ENCODE results near the gene PCCA. TPM values are rescaled to one million over a fixed set of nuclear protein-coding genes. Genes with fewer than 3 reads are reported as not detected.

The PCCA gene
- total RNA-seq, 1 donor from 2014 or later: 229 TPM

GRCh38 chr13:100290165-100290801 lies 201.4 kb downstream of the PCCA start:
- H3K27ac ChIP-seq (ENCODE audit: low read depth, low read length): no peak overlapping the region
- H3K4me1 ChIP-seq (ENCODE audit: control insufficient read depth in 3 of 3, insufficient read depth in 3 of 3, low read length in 3 of 3): no peaks in the 10 kb centered on the region
- peaks cover 0 to 3% (median 0%) of the 10 kb centered on the region in 3 donors for H3K36me3 ChIP-seq (ENCODE audit: control insufficient read depth in 3 of 3, insufficient read depth in 3 of 3, low read length in 3 of 3)
- H3K9me3 ChIP-seq (ENCODE audit: control insufficient read depth in 3 of 3, low read length in 3 of 3): no peaks in the 10 kb centered on the region
- no peaks in the 10 kb centered on the region for H3K27me3 ChIP-seq (ENCODE audit: control insufficient read depth in 3 of 3, insufficient read depth in 3 of 3, low read length in 3 of 3)
- no peak overlapping the region for H3K9ac ChIP-seq (ENCODE audit: low read depth in 1 of 3, low read length in 3 of 3)
- H3K4me3 ChIP-seq (ENCODE audit: low read length in 3 of 3): no peak overlapping the region

GRCh38 chr13:100291624-100292023 lies 202.7 kb downstream of the PCCA start:
- Histone ChIP-seq H3K27me3 (ENCODE audit: control insufficient read depth in 3 of 3, insufficient read depth in 3 of 3, low read length in 3 of 3) (no peaks in the 10 kb centered on the region), H3K4me3 (ENCODE audit: low read length in 3 of 3) (no peak overlapping the region), H3K9ac (ENCODE audit: low read depth in 1 of 3, low read length in 3 of 3) (no peak overlapping the region), H3K27ac (ENCODE audit: low read depth, low read length) (no peak overlapping the region), H3K9me3 (ENCODE audit: control insufficient read depth in 3 of 3, low read length in 3 of 3) (no peaks in the 10 kb centered on the region), H3K36me3 (ENCODE audit: control insufficient read depth in 3 of 3, insufficient read depth in 3 of 3, low read length in 3 of 3) (peaks cover 0 to 3% (median 0%) of the 10 kb centered on the region in 3 donors), H3K4me1 (ENCODE audit: control insufficient read depth in 3 of 3, insufficient read depth in 3 of 3, low read length in 3 of 3) (no peaks in the 10 kb centered on the region)

- no peak overlapping the region for H3K9ac ChIP-seq (ENCODE audit: low read depth in 1 of 3, low read length in 3 of 3)
- H3K4me1 ChIP-seq (ENCODE audit: control insufficient read depth in 3 of 3, insufficient read depth in 3 of 3, low read length in 3 of 3): no peaks in the 10 kb centered on the region
- no peak overlapping the region for H3K4me3 ChIP-seq (ENCODE audit: low read length in 3 of 3)
- H3K9me3 ChIP-seq (ENCODE audit: control insufficient read depth in 3 of 3, low read length in 3 of 3): no peaks in the 10 kb centered on the region
- H3K36me3 ChIP-seq (ENCODE audit: control insufficient read depth in 3 of 3, insufficient read depth in 3 of 3, low read length in 3 of 3): no peaks in the 10 kb centered on the region
- H3K27me3 ChIP-seq (ENCODE audit: control insufficient read depth in 3 of 3, insufficient read depth in 3 of 3, low read length in 3 of 3): no peaks in the 10 kb centered on the region
- no peak overlapping the region for H3K27ac ChIP-seq (ENCODE audit: low read depth, low read length)
Observed at GRCh38 chr13:100297413-100297812, 208.5 kb downstream of the PCCA start.

GRCh38 chr13:100298116-100298681 lies 209.3 kb downstream of the PCCA start:
- Histone ChIP-seq H3K4me1 (ENCODE audit: control insufficient read depth in 3 of 3, insufficient read depth in 3 of 3, low read length in 3 of 3) (no peaks in the 10 kb centered on the region), H3K9me3 (ENCODE audit: control insufficient read depth in 3 of 3, low read length in 3 of 3) (no peaks in the 10 kb centered on the region), H3K9ac (ENCODE audit: low read depth in 1 of 3, low read length in 3 of 3) (no peak overlapping the region), H3K27ac (ENCODE audit: low read depth, low read length) (no peak overlapping the region), H3K36me3 (ENCODE audit: control insufficient read depth in 3 of 3, insufficient read depth in 3 of 3, low read length in 3 of 3) (no peaks in the 10 kb centered on the region), H3K27me3 (ENCODE audit: control insufficient read depth in 3 of 3, insufficient read depth in 3 of 3, low read length in 3 of 3) (no peaks in the 10 kb centered on the region), H3K4me3 (ENCODE audit: low read length in 3 of 3) (no peak overlapping the region)

GRCh38 chr13:100298691-100299090 lies 209.8 kb downstream of the PCCA start:
- no peaks in the 10 kb centered on the region for H3K27me3 ChIP-seq (ENCODE audit: control insufficient read depth in 3 of 3, insufficient read depth in 3 of 3, low read length in 3 of 3)
- H3K4me3 ChIP-seq (ENCODE audit: low read length in 3 of 3): no peak overlapping the region
- H3K9ac ChIP-seq (ENCODE audit: low read depth in 1 of 3, low read length in 3 of 3): no peak overlapping the region
- H3K4me1 ChIP-seq (ENCODE audit: control insufficient read depth in 3 of 3, insufficient read depth in 3 of 3, low read length in 3 of 3): no peaks in the 10 kb centered on the region
- H3K36me3 ChIP-seq (ENCODE audit: control insufficient read depth in 3 of 3, insufficient read depth in 3 of 3, low read length in 3 of 3): no peaks in the 10 kb centered on the region
- H3K9me3 ChIP-seq (ENCODE audit: control insufficient read depth in 3 of 3, low read length in 3 of 3): no peaks in the 10 kb centered on the region
- H3K27ac ChIP-seq (ENCODE audit: low read depth, low read length): no peak overlapping the region

- Histone ChIP-seq H3K4me1 (ENCODE audit: control insufficient read depth in 3 of 3, insufficient read depth in 3 of 3, low read length in 3 of 3) (no peaks in the 10 kb centered on the region), H3K27ac (ENCODE audit: low read depth, low read length) (no peak overlapping the region), H3K36me3 (ENCODE audit: control insufficient read depth in 3 of 3, insufficient read depth in 3 of 3, low read length in 3 of 3) (no peaks in the 10 kb centered on the region), H3K4me3 (ENCODE audit: low read length in 3 of 3) (no peak overlapping the region), H3K9me3 (ENCODE audit: control insufficient read depth in 3 of 3, low read length in 3 of 3) (no peaks in the 10 kb centered on the region), H3K9ac (ENCODE audit: low read depth in 1 of 3, low read length in 3 of 3) (no peak overlapping the region), H3K27me3 (ENCODE audit: control insufficient read depth in 3 of 3, insufficient read depth in 3 of 3, low read length in 3 of 3) (no peaks in the 10 kb centered on the region)
Observed at GRCh38 chr13:100300243-100300642, 211.3 kb downstream of the PCCA start.

GRCh38 chr13:100300708-100301107 lies 211.8 kb downstream of the PCCA start:
- Histone ChIP-seq H3K27me3 (ENCODE audit: control insufficient read depth in 3 of 3, insufficient read depth in 3 of 3, low read length in 3 of 3) (no peaks in the 10 kb centered on the region), H3K36me3 (ENCODE audit: control insufficient read depth in 3 of 3, insufficient read depth in 3 of 3, low read length in 3 of 3) (no peaks in the 10 kb centered on the region), H3K9me3 (ENCODE audit: control insufficient read depth in 3 of 3, low read length in 3 of 3) (no peaks in the 10 kb centered on the region), H3K4me1 (ENCODE audit: control insufficient read depth in 3 of 3, insufficient read depth in 3 of 3, low read length in 3 of 3) (no peaks in the 10 kb centered on the region), H3K4me3 (ENCODE audit: low read length in 3 of 3) (no peak overlapping the region), H3K27ac (ENCODE audit: low read depth, low read length) (no peak overlapping the region), H3K9ac (ENCODE audit: low read depth in 1 of 3, low read length in 3 of 3) (no peak overlapping the region)

- Histone ChIP-seq H3K9me3 (ENCODE audit: control insufficient read depth in 3 of 3, low read length in 3 of 3) (no peaks in the 10 kb centered on the region), H3K27ac (ENCODE audit: low read depth, low read length) (no peak overlapping the region), H3K4me1 (ENCODE audit: control insufficient read depth in 3 of 3, insufficient read depth in 3 of 3, low read length in 3 of 3) (no peaks in the 10 kb centered on the region), H3K36me3 (ENCODE audit: control insufficient read depth in 3 of 3, insufficient read depth in 3 of 3, low read length in 3 of 3) (no peaks in the 10 kb centered on the region), H3K27me3 (ENCODE audit: control insufficient read depth in 3 of 3, insufficient read depth in 3 of 3, low read length in 3 of 3) (no peaks in the 10 kb centered on the region), H3K9ac (ENCODE audit: low read depth in 1 of 3, low read length in 3 of 3) (no peak overlapping the region), H3K4me3 (ENCODE audit: low read length in 3 of 3) (no peak overlapping the region)
Observed at GRCh38 chr13:100301418-100301817, 212.5 kb downstream of the PCCA start.

GRCh38 chr13:100302391-100302790 lies 213.5 kb downstream of the PCCA start:
- no peaks in the 10 kb centered on the region for H3K9me3 ChIP-seq (ENCODE audit: control insufficient read depth in 3 of 3, low read length in 3 of 3)
- H3K9ac ChIP-seq (ENCODE audit: low read depth in 1 of 3, low read length in 3 of 3): no peak overlapping the region
- H3K4me3 ChIP-seq (ENCODE audit: low read length in 3 of 3): no peak overlapping the region
- no peaks in the 10 kb centered on the region for H3K4me1 ChIP-seq (ENCODE audit: control insufficient read depth in 3 of 3, insufficient read depth in 3 of 3, low read length in 3 of 3)
- H3K27ac ChIP-seq (ENCODE audit: low read depth, low read length): no peak overlapping the region
- H3K27me3 ChIP-seq (ENCODE audit: control insufficient read depth in 3 of 3, insufficient read depth in 3 of 3, low read length in 3 of 3): no peaks in the 10 kb centered on the region
- H3K36me3 ChIP-seq (ENCODE audit: control insufficient read depth in 3 of 3, insufficient read depth in 3 of 3, low read length in 3 of 3): no peaks in the 10 kb centered on the region

GRCh38 chr13:100304229-100304628 lies 215.3 kb downstream of the PCCA start:
- Histone ChIP-seq H3K27ac (ENCODE audit: low read depth, low read length) (no peak overlapping the region), H3K4me3 (ENCODE audit: low read length in 3 of 3) (no peak overlapping the region), H3K9ac (ENCODE audit: low read depth in 1 of 3, low read length in 3 of 3) (no peak overlapping the region), H3K36me3 (ENCODE audit: control insufficient read depth in 3 of 3, insufficient read depth in 3 of 3, low read length in 3 of 3) (no peaks in the 10 kb centered on the region), H3K4me1 (ENCODE audit: control insufficient read depth in 3 of 3, insufficient read depth in 3 of 3, low read length in 3 of 3) (no peaks in the 10 kb centered on the region), H3K9me3 (ENCODE audit: control insufficient read depth in 3 of 3, low read length in 3 of 3) (no peaks in the 10 kb centered on the region), H3K27me3 (ENCODE audit: control insufficient read depth in 3 of 3, insufficient read depth in 3 of 3, low read length in 3 of 3) (no peaks in the 10 kb centered on the region)
